Measurements from ENCODE around the gene FAM13C. TPM values are rescaled to one million over a fixed set of nuclear protein-coding genes. Genes with fewer than 3 reads are reported as not detected.
A peak's percentile ranks its signal among the peaks of the same experiment; 100 is the strongest.

Gene FAM13C
- polyA plus RNA-seq, 1 of the 3 experiments (the other 2 are of a cell fraction) = 7.6 TPM

DNA sequence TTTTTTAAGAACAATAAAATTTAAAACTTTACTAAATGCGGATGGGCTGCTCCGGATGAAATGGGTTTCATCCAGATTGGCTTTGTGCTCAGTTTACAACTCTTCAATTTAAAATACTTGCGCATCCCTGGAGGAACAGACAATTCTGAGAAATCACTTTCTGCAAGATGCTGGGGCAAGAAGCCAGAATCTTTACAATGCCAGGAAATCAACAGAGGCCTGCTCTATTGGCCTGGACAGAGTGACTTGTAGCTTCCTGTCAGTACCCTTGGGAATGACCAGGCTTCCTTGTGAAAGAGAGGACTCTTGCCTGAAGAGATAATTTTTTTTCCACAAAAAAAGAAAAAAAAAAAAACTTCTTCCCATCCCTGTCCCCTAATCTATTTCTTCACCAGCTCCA lies 3.9 kb upstream of the FAM13C start:
- no peak for TF ChIP-seq YY1 (IDR thresholded peaks at IDR 0.05; ENCODE audit: low read depth)
- TF ChIP-seq FOXM1 (IDR thresholded peaks at IDR 0.05; ENCODE audit: low read depth) = no peak
- TF ChIP-seq FOXJ3 (CRISPR knock-in tag; IDR thresholded peaks at IDR 0.05) = no peak
- TF ChIP-seq, protein P1, sequence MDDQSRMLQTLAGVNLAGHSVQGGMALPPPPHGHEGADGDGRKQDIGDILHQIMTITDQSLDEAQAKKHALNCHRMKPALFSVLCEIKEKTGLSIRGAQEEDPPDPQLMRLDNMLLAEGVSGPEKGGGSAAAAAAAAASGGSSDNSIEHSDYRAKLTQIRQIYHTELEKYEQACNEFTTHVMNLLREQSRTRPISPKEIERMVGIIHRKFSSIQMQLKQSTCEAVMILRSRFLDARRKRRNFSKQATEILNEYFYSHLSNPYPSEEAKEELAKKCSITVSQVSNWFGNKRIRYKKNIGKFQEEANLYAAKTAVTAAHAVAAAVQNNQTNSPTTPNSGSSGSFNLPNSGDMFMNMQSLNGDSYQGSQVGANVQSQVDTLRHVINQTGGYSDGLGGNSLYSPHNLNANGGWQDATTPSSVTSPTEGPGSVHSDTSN (IDR thresholded peaks at IDR 0.05) = peak; percentile 64
- TF ChIP-seq, protein P2, sequence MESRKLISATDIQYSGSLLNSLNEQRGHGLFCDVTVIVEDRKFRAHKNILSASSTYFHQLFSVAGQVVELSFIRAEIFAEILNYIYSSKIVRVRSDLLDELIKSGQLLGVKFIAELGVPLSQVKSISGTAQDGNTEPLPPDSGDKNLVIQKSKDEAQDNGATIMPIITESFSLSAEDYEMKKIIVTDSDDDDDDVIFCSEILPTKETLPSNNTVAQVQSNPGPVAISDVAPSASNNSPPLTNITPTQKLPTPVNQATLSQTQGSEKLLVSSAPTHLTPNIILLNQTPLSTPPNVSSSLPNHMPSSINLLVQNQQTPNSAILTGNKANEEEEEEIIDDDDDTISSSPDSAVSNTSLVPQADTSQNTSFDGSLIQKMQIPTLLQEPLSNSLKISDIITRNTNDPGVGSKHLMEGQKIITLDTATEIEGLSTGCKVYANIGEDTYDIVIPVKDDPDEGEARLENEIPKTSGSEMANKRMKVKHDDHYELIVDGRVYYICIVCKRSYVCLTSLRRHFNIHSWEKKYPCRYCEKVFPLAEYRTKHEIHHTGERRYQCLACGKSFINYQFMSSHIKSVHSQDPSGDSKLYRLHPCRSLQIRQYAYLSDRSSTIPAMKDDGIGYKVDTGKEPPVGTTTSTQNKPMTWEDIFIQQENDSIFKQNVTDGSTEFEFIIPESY (IDR thresholded peaks at IDR 0.05; ENCODE audit: borderline replicate concordance, low read depth) = no peak
- no peak for TF ChIP-seq TAF1 (IDR thresholded peaks at IDR 0.05; ENCODE audit: borderline replicate concordance, low read depth, low read length)
- TF ChIP-seq RXRA (IDR thresholded peaks at IDR 0.05; ENCODE audit: borderline replicate concordance, low read depth) = no peak
- TF ChIP-seq RFX5 (IDR thresholded peaks at IDR 0.05; ENCODE audit: low read length) = no peak
- TF ChIP-seq SIN3A (IDR thresholded peaks at IDR 0.05; ENCODE audit: borderline replicate concordance, low read depth, low read length) = no peak
- no peak for TF ChIP-seq FOSL2 (IDR thresholded peaks at IDR 0.05; ENCODE audit: borderline replicate concordance, low read depth)
- no peak for TF ChIP-seq RCOR1 (IDR thresholded peaks at IDR 0.05; ENCODE audit: low read length)
- TF ChIP-seq, protein P3, sequence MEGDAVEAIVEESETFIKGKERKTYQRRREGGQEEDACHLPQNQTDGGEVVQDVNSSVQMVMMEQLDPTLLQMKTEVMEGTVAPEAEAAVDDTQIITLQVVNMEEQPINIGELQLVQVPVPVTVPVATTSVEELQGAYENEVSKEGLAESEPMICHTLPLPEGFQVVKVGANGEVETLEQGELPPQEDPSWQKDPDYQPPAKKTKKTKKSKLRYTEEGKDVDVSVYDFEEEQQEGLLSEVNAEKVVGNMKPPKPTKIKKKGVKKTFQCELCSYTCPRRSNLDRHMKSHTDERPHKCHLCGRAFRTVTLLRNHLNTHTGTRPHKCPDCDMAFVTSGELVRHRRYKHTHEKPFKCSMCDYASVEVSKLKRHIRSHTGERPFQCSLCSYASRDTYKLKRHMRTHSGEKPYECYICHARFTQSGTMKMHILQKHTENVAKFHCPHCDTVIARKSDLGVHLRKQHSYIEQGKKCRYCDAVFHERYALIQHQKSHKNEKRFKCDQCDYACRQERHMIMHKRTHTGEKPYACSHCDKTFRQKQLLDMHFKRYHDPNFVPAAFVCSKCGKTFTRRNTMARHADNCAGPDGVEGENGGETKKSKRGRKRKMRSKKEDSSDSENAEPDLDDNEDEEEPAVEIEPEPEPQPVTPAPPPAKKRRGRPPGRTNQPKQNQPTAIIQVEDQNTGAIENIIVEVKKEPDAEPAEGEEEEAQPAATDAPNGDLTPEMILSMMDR (IDR thresholded peaks at IDR 0.05) = no peak
- 0 out of 2 replicates have a peak, but pooled peaks have one; percentile 22 for TF ChIP-seq TCF12 (IDR thresholded peaks at IDR 0.05)
- TF ChIP-seq, protein P4, sequence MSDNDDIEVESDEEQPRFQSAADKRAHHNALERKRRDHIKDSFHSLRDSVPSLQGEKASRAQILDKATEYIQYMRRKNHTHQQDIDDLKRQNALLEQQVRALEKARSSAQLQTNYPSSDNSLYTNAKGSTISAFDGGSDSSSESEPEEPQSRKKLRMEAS (IDR thresholded peaks at IDR 0.05; ENCODE audit: low read depth) = no peak
- peak; percentile 43; the same call in 1 of the 2 replicates for TF ChIP-seq NFIC (IDR thresholded peaks at IDR 0.05; ENCODE audit: borderline replicate concordance)
- TF ChIP-seq RAD21 (IDR thresholded peaks at IDR 0.05; ENCODE audit: low read length) = no peak
- TF ChIP-seq CHD2 (IDR thresholded peaks at IDR 0.05; ENCODE audit: low read length, partially characterized antibody) = no peak
- TF ChIP-seq MEF2A (IDR thresholded peaks at IDR 0.05; ENCODE audit: borderline replicate concordance, low read depth) = no peak
- no peak for TF ChIP-seq SMC3 (IDR thresholded peaks at IDR 0.05; ENCODE audit: low read depth, low read length)
- Histone ChIP-seq H3K9me2 (no peaks in the 10 kb centered on the region), H3K36me3 (replicated peaks in 1 of 2; ENCODE audit: control insufficient read depth in 1 of 2, insufficient read depth in 2 of 2, low read length in 1 of 2) (no peaks in the 10 kb centered on the region), H3F3A (replicated peaks; ENCODE audit: insufficient read depth) (no peaks in the 10 kb centered on the region), H3K4me1 (ENCODE audit: control insufficient read depth in 1 of 2, insufficient read depth in 2 of 2, low read depth in 1 of 2, low read length in 1 of 2) (peaks cover 0 to 1% of the 10 kb centered on the region in 2 experiments; a peak in 2 of 4 replicates), H3K4me3 (ENCODE audit: low read depth in 2 of 2, low read length in 1 of 2) (no peak overlapping the region), H3K4me2 (no peak overlapping the region), H3K27me3 (ENCODE audit: insufficient read depth) (no peaks in the 10 kb centered on the region), H3K27ac (ENCODE audit: low read depth in 2 of 2, low read length in 1 of 2) (peak overlapping the region in 1 of 2 experiments; percentile 6; a peak in 1 of 4 replicates), H3K9me3 (no peaks in the 10 kb centered on the region), H3K79me2 (ENCODE audit: insufficient read depth) (0 out of 2 replicates have a peak, but pooled peaks cover under 1% of the 10 kb centered on the region), H3K9ac (no peak overlapping the region), H2AFZ (ENCODE audit: low read depth) (no peak overlapping the region), H4K20me1 (ENCODE audit: insufficient read depth) (no peaks in the 10 kb centered on the region)
- POLR2A ChIA-PET = no interaction called here
- 92% methylated on average over 3 of the region's 3 CpGs for WGBS (ENCODE audit: low lambda C conversion rate)
- no peak for DNase-seq
- CTCF ChIA-PET = interaction anchor here (0.7 kb wide), 1 partner anchor 214 kb away, joined by 3 read pairs; no protein-coding TSS in a partner anchor
